ENCODE data around the gene RPUSD1.

- TF ChIP-seq USF2 (IDR thresholded peaks at IDR 0.05) (no peak), EHMT2 (IDR thresholded peaks at IDR 0.05; ENCODE audit: low read depth) (no peak), CEBPB (IDR thresholded peaks at IDR 0.05) (no peak), RFX5 (IDR thresholded peaks at IDR 0.05) (no peak), E2F6 (IDR thresholded peaks at IDR 0.05; ENCODE audit: borderline replicate concordance, low read depth) (no peak), ELK1 (IDR thresholded peaks at IDR 0.05; ENCODE audit: low read depth, low read length) (no peak), POLR2A (IDR thresholded peaks at IDR 0.05; ENCODE audit: low read length) (no peak)
- TF ChIP-seq, protein P1, sequence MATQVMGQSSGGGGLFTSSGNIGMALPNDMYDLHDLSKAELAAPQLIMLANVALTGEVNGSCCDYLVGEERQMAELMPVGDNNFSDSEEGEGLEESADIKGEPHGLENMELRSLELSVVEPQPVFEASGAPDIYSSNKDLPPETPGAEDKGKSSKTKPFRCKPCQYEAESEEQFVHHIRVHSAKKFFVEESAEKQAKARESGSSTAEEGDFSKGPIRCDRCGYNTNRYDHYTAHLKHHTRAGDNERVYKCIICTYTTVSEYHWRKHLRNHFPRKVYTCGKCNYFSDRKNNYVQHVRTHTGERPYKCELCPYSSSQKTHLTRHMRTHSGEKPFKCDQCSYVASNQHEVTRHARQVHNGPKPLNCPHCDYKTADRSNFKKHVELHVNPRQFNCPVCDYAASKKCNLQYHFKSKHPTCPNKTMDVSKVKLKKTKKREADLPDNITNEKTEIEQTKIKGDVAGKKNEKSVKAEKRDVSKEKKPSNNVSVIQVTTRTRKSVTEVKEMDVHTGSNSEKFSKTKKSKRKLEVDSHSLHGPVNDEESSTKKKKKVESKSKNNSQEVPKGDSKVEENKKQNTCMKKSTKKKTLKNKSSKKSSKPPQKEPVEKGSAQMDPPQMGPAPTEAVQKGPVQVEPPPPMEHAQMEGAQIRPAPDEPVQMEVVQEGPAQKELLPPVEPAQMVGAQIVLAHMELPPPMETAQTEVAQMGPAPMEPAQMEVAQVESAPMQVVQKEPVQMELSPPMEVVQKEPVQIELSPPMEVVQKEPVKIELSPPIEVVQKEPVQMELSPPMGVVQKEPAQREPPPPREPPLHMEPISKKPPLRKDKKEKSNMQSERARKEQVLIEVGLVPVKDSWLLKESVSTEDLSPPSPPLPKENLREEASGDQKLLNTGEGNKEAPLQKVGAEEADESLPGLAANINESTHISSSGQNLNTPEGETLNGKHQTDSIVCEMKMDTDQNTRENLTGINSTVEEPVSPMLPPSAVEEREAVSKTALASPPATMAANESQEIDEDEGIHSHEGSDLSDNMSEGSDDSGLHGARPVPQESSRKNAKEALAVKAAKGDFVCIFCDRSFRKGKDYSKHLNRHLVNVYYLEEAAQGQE (IDR thresholded peaks at IDR 0.05) = no peak
- TF ChIP-seq, protein P2, sequence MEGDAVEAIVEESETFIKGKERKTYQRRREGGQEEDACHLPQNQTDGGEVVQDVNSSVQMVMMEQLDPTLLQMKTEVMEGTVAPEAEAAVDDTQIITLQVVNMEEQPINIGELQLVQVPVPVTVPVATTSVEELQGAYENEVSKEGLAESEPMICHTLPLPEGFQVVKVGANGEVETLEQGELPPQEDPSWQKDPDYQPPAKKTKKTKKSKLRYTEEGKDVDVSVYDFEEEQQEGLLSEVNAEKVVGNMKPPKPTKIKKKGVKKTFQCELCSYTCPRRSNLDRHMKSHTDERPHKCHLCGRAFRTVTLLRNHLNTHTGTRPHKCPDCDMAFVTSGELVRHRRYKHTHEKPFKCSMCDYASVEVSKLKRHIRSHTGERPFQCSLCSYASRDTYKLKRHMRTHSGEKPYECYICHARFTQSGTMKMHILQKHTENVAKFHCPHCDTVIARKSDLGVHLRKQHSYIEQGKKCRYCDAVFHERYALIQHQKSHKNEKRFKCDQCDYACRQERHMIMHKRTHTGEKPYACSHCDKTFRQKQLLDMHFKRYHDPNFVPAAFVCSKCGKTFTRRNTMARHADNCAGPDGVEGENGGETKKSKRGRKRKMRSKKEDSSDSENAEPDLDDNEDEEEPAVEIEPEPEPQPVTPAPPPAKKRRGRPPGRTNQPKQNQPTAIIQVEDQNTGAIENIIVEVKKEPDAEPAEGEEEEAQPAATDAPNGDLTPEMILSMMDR (IDR thresholded peaks at IDR 0.05) = no peak
These were observed 36.4 kb upstream of the RPUSD1 start for GRCh38 chr16:824601-825000.
